Lower leg skin (tissue), 3 donors: ENCODE measurements around the gene HBG2.

Experiments used
- CTCF ChIP-seq, 3 donors: fragments of 450-650 bp; IDR thresholded peaks; one replicate each; pipeline ENCODE4 v1.5.1; 2016; ENCODE audit warnings: antibody characterized with exemption in 3 of 3, mild to moderate bottlenecking in 3 of 3, moderate library complexity in 2 of 3
- POLR2A ChIP-seq, 2 donors: fragments of 450-650 bp; IDR thresholded peaks; one replicate each; pipeline ENCODE4 v1.6.1; 2016 to 2017; ENCODE audit warnings: antibody characterized with exemption in 2 of 2, mild to moderate bottlenecking in 1 of 2, moderate library complexity in 1 of 2

- TF ChIP-seq CTCF (IDR thresholded peaks at IDR 0.05) (no peak), POLR2A (IDR thresholded peaks at IDR 0.05) (no peak)
Observed at GRCh38 chr11:5228124-5228523, 26.5 kb downstream of the HBG2 start.
